ENCODE measurements around the gene ARG2.

Gene ARG2

DNA sequence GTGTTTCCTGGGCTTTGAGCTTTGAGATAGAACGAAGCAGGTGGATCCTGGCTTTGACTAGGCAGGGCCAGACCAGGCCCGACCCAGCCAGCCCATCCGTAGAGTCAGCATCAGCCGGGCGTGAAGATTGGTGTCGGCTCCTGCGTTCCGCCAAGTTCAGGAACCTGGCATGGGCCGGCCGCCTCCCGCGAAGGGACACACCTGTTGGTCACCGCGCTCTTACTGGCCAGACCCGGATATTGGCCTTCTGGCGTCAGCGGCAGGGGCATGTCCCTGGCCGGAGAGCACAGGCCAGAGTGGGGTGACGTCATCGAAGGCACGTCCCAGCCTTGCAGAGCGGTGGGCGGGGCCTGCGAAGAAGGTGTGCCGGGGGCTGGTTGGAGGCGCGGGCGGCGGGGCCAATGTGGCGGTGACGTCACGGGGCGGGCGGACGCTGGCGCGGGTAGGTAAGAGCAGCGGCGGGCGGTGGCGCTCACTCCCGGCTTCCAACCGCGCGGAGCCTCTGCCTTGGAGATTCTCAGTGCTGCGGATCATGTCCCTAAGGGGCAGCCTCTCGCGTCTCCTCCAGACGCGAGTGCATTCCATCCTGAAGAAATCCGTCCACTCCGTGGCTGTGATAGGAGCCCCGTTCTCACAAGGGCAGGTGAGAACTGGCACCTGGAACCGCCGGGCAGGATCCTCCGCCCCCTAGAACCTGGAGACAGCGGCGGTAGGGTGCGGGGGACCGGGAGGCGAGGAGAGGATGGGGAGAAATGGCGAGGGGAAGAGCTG lies at the start of gene ARG2:
Gene ARG2, plus strand, starts transcription at position 475 of the 771 bp plus-strand sequence. Its CDS starts 58 bp downstream, at position 533.
- DNase-seq = peak; percentile 89

DNA sequence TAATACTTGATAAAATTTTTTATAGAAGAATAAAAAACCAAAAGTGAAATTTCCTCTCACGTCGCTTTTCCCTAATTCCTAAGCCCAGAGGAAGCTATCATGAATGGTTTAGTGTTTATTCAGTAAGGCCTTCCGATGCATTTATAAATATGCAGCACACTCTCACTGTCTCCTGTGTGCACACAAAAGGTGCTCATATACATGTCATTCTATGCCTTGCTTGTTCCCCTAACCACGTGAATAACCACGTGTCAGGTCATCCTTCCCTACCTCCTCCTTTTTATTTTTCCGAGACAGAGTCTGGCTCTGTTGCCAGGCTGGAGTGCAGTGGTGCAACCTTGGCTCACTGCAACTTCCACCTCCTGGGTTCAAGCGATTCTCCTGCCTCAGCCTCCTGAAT lies 49.3 kb upstream of the ARG2 start:
- DNase-seq = no peak

DNA sequence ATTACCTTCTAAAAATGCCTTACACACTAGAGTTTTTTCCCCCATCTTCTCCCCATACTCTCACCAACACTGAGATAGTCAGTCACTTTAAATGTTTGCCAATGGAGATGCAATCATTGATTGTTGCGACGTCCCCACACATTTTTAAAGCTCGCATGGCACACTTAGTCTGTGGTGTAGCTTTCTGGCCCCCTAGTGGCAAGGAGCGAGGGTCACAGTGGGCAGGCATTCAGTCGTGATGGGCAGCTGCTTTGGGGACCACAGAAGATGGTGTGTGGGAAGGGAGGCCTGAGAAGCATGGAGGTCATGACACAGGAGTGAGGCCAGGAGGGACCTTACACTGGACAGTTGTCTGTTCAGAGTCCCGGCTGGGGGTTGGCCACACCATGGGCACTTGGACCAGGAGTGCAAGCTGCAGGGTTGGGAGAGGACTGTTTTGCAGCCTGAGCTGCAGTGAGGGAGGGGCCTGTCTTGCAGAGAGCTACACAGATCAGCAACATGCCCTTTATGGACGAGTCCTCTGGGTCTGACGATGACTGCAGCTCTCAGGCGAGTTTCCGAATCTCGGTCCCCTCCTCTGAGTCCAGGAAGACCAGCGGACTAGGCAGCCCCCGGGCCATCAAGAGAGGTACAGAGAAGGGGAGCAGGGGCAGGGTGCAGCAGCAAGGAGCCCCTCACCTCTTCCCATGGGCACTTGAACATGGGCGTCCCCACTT lies 48.3 kb upstream of the ARG2 start:
- peak; percentile 64 for DNase-seq

DNA sequence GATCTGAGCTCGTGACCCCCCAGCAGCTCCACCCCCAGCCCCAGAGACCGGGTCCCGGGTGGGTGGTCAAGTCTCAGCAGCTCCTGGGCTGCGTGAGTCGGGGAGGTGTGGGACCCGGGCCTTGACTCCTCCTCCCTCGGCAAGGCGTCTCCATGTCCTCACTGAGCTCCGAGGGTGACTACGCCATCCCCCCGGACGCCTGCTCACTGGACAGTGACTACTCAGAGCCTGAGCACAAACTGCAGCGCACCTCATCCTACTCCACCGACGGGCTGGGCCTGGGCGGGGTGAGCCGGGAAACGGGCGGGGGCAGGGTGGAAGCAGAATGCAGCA lies 47.8 kb upstream of the ARG2 start:
- DNase-seq = no peak

DNA sequence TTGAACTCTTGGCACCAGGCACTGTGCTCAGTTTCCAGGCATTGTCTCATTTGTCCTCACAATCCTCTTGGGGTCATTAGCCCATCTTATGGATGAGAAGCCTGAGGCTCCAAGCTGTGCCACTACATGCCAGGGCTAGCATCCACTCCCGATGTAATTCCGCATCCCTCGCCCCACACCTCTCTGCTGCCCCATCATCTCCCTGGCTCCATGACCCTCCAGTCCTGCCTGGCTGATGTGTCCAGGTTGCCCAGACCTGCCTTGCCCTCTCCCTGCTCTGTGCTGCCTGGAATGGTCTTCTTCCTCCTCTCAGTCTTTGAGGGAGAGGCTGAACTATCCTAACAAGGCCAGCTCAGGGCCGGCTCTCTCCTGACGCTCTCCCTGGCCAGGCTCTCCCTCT lies 47.1 kb upstream of the ARG2 start:
- DNase-seq = no peak

DNA sequence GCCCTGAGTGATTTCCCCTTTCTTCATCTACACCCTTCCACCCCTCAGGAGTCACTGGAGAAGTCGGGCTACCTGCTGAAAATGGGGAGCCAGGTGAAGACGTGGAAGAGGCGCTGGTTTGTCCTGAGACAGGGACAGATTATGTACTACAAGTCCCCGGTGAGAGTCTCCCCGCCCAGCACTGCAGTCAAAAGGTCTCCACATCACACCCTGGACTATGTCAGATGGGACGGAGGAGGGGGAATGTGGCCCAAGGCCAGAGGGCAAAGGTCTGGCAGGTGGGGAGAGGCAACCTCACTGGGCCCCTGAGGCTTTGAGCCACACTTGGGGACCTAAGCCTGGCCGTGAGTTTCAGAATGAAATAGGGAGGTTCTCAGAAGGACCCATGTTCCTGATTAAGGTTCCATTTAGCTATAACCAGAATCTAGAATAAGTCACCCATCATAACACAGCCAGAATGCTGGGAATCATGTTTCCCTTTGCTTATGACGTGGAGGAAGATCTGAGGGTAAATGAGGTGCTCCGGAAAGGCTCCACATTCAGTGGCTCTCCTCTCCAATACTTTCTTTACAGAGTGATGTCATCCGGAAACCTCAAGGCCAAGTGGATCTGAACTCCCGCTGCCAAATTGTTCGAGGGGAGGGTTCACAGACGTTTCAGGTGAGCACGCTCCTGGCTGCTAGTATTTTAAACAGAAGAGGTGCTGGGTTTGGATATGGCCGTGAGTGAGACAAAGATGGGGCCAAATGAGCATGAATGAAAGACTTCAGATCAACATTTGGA lies 46.3 kb upstream of the ARG2 start:
- no peak for DNase-seq

DNA sequence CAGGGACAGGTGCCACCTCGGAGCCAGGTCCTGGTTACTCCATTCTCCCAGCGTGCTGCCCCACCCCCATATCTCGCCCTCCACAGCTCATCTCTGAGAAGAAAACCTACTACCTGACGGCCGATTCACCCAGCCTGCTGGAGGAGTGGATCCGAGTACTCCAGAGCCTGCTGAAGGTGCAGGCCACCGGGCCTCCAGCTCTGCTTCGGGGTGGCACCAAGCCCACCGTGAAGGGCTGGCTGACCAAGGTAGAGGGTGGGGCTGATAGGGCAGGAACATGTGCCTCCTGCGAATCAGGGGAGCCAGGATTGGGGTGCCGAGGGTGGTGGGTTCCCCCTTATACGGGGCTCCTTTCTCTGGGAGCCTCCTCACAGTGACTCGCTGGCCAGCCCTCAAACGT lies 45.6 kb upstream of the ARG2 start:
- DNase-seq = no peak

GRCh38 chr14:67574806-67575205 lies 44.9 kb upstream of the ARG2 start:
- DNase-seq = no peak

DNA sequence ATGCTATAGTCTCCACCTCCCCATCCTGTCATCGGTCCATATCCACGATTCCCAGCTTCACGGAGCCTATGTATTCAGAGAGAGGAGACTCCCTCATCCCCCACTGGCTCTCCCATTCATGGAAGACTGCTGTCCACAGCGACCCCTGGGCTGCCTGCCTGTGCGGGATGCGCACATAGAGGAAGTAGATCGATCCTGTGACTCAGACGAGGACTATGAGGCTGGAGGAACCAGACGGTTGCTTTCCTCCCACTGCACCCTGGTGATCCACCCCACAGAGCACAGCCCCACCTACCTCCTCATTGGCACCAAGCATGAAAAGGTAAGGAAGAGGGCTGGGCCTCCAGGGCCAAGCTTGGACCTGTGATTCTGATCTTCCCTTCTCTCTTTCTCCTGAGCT lies 44.0 kb upstream of the ARG2 start:
- DNase-seq = no peak

- no peak for DNase-seq
These were observed 43.3 kb upstream of the ARG2 start for GRCh38 chr14:67576216-67576955.

DNA sequence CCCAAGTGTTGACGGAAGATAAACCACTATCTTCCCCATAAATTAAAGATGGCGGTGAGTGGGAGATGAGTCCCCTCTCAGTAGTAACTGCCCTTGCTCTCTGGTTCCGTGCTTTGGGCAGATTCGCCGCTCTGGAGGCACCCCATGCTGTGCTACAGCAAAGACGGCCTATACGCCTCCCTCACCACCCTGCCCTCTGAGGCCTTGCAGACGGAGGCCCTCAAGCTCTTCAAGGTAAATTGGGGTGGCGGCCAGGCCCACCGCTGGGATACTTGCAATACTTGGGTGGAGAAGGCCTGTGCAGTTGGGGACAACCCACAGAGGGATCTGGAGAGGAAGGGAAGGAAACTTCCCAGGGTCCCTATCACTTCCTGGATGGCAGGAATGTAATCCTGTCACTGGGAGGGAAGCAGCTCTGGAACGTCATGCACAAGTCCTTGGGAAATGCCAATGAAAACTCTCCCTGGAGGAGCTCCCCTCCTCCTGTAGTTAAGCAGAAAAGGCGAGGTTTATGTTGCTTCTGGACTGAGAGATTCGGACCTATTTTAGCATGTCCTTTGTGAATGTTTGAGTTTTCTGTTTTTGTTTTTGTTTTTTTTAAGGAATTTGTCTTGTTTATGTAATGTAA lies 42.4 kb upstream of the ARG2 start:
- no peak for DNase-seq

DNA sequence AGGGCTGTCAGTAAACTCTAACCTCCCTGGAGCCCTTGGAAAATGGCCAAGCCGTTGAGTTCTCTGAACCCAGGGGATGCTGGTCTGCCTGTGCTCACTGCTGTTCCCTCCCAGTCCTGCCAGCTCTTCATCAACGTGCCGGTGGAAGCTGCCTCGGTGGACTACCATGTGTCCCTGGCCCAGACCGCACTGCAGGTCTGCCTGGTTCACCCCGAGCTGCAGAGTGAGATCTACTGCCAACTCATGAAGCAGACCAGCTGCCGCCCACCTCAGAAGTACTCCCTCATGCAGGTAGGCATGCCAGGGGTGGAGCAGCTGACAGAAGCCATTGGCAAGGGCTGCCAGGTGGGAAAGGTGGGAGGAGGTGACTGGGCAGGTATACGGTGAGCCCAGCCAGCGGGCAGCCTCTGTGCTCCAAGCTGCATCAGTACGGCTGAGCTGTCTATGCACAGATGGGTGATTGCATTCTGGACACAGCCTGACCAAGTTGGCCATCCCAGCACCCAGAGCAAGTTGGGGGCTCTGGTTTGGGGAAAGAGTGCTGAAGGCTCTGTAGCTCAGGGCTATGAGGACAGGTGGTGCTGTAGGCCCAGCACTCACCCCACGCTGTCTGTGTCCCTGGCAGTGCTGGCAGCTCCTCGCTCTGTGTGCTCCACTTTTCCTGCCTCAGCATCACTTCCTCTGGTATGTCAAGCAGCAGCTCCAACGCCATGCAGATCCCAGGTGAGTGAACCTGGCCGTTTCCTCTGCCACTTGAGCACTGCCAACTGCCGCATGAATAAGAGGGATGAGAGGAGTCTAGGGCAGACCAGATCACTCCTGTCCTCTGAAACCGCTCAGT lies 41.6 kb upstream of the ARG2 start:
- DNase-seq = no peak

DNA sequence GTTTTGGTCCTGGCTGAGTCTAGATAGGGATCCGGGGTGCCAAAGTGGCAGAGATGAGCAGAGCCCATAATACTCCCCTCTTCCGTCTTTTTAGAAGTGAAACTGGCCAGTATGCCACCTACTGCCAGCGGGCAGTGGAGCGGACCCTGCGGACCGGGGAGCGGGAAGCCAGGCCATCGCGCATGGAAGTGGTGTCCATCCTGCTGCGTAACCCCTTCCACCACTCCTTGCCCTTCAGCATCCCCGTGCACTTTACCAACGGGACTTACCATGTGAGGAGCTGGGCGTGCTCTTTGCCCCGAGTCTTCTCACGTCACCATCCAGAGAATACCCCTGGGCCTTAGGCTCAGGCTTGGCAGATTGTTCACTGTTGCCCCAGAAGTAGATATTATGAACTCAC lies 40.7 kb upstream of the ARG2 start:
- no peak for DNase-seq

- no peak for DNase-seq
These were observed 40.1 kb upstream of the ARG2 start for GRCh38 chr14:67579636-67580035.

- DNase-seq = no peak
These were observed 39.2 kb upstream of the ARG2 start for GRCh38 chr14:67580336-67581171.

- no peak for DNase-seq
These were observed 38.1 kb upstream of the ARG2 start for GRCh38 chr14:67581643-67582042.

- DNase-seq = no peak
These were observed 37.7 kb upstream of the ARG2 start for GRCh38 chr14:67582061-67582460.

DNA sequence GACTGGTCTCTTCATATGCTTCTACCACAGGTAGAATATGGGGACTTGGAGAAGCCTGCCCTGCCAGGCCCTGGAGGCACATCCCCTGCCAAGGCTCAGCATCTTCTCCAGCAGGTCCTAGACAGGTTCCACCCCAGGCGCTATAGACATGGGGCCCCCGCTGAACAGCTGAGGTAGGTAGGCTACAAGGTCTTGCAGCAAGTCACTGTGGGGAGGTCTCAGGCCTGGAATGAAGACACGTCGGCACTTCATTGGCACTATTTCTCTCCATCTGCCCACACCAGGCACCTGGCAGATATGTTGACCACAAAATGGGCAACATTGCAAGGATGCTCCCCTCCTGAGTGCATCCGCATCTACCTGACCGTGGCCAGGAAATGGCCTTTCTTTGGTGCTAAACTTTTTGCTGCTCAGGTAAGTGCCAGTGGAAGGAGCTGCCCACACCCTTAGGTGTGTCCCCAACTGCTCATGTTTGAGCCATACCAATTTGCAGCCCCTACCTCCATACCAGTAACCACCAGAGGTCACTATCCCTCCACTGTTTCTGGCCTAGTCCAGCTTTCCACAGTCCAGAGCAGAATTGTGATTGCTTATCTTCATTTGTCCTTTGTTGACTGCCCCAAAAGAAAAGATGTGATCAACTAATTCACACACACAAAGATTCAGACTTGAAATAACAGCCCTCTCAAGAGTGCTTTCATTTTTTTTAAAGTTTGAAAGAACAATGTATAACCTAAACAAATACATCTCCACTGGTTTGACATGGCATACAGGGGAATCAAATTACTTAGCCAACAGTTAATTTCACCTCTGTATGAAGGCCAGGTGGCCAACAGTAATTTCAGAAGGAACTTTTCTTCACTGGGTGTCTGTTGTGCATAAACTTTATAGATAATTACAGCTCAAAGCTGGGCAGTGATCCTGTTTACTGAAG lies 35.7 kb upstream of the ARG2 start:
- no peak for DNase-seq

- DNase-seq = no peak
These were observed 34.7 kb upstream of the ARG2 start for GRCh38 chr14:67584978-67585377.

DNA sequence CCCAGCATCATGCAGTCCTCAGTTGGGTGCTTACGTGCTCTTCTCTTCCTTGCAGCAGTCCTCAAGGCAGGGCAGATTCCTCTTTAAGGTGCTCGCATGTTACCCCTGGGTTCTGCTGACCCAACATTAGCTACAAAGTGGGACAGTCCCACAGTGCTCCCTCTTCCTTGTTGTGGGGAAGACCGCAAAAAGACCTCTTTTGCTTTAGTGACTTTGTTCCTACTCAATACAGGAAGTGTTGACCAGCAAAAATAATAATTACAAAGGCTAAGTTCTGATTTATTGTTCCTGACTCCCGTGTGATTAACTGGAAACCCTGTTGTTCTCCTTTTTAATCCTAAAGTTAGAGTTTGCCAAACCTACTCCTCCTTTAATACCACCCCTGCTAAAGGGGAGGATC lies 33.4 kb upstream of the ARG2 start:
- DNase-seq = no peak
